Left renal cortex interstitium (tissue), 4 donors: ENCODE results near the gene AGXT. TPM values are rescaled to one million over a fixed set of nuclear protein-coding genes. Genes with fewer than 3 reads are reported as not detected.

Source experiments
- DNase-seq, 4 donors: peaks; one replicate each; pipeline ENCODE4 v3.0.0-alpha.2; 2013; ENCODE audit warnings: low read depth in 4 of 4, low spot score in 2 of 4, missing footprints in 1 of 4
- polyA plus RNA-seq, 4 donors: library from polyadenylated mRNA; unstranded; fragments of 120-200 nt; gene quantifications; one replicate each; pipeline ENCODE4 v1.2.1, GENCODE V29; 2013; ENCODE audit not compliant: insufficient read length in 4 of 4

AGXT gene
- polyA plus RNA-seq, result 1 to 10 TPM in 1 of 4 donors, under 1 TPM in 2, not detected in 1; 0.08 to 1.7 (median 0.08) TPM

DNA sequence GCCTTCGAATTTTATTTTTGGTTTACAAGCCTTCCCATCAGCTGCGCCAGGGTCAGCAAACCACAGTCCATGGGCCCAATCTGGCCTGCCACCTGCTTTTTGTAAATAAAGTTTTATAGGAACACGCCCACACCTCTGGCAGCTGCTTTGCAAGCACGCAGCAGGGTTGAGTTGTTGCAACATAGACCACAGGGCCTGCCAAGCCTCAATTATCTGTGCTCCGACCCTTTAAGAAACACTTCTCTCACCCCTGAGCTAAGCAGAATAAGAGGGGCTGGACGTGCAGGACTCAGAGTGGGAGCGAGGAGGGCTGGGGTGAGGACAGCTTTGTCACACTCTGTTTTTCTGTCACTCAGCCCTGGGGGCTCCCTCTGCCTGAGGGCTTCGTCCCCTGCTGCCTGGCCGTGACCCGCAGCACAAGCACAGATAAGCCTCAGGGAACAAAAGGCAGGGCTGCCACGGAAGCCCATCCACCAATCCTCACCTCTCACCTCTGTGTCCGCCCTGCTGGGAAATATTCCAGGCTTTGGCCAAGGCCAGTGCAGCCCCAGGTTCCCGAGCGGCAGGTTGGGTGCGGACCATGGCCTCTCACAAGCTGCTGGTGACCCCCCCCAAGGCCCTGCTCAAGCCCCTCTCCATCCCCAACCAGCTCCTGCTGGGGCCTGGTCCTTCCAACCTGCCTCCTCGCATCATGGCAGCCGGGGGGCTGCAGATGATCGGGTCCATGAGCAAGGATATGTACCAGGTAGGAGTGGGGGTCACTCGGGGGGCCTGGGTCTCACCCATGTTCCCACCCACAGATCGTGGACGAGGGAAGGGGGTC, at the start of gene AGXT:
Gene AGXT, plus strand, starts transcription at position 539 of the 823 bp plus-strand sequence. Its CDS starts 42 bp downstream, at position 581.
- no peak for DNase-seq

DNA sequence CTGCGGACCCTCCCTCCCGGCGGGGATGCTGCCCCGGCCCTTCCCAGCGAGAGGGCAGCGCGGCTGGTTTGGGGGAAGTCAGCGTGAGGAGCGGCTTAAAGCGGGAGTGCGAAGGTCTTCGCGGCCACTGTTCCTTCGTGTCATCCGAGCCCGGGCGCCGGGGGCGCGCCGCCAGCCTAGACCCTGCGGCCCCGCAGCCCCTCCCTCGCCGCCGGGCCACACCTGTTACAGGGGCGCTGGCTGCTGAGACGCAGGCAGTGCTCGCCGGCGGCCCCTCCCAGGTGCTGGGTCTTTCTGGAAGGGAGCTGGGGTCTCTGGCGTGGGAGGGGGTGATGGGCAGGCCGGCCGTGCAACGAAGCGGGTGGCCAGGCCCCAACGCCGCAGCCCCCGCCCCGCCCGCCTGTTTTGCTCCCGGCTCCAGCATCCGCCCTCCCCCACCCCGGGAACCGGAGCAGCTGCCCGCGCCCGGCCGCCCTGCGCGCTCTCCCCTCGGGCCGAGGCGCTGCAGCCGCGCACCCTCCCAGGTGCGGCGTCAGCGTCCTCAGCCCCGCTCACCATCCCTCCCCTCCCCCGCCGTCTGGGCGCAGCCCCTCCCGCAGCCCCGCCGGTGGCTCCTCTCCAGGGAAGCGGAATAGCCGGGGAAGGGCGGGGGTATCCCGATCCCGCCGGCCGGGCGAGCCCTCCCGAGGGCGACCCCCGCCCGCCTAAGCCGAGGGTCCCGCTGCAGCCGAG, 49.3 kb upstream of the AGXT start:
- DNase-seq, result peak in 1 of 4 donors; percentile 9

DNA sequence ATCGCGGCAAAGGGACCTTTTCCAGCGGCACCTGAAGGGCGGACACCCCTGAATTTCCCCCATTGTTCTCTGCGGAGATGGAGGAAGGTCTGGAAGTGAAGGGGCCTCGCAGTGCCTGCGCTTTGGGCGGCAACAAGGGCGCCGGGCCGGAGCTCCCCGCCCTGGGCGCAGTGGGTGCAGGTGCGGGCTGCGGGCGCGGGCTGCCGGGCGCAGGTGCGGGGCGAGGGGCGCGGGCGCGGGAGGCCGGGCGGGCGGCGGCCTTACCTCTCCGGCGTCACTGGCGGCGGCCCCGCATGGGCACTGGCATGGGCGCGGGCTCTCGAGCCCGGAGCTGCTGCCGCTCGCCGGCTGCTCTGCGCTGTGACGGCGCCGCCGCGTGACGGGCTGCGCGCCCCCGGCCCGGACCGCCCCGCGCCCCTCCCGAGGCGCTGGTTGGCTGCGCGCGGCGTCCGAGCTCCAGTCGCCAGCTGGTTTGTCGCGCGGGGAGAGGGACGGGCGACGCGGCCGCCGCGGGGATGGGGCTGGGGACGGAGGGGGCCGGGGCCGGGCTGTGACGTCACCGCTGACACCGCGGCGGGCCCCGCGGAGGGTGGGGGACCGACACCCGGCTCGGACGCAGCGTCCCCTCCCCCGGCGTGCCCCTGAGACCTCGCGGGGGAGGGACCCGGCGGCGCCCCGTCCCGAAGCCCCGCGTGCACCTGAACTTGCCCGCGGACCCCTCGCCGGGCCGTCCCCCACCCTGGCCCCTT, 48.6 kb upstream of the AGXT start, which contains the start of gene KIF1A:
Gene KIF1A, minus strand, starts transcription at position 362 of the 749 bp plus-strand sequence. CDS start 22,467 bp downstream, outside the sequence.
- DNase-seq, result no peak

DNA sequence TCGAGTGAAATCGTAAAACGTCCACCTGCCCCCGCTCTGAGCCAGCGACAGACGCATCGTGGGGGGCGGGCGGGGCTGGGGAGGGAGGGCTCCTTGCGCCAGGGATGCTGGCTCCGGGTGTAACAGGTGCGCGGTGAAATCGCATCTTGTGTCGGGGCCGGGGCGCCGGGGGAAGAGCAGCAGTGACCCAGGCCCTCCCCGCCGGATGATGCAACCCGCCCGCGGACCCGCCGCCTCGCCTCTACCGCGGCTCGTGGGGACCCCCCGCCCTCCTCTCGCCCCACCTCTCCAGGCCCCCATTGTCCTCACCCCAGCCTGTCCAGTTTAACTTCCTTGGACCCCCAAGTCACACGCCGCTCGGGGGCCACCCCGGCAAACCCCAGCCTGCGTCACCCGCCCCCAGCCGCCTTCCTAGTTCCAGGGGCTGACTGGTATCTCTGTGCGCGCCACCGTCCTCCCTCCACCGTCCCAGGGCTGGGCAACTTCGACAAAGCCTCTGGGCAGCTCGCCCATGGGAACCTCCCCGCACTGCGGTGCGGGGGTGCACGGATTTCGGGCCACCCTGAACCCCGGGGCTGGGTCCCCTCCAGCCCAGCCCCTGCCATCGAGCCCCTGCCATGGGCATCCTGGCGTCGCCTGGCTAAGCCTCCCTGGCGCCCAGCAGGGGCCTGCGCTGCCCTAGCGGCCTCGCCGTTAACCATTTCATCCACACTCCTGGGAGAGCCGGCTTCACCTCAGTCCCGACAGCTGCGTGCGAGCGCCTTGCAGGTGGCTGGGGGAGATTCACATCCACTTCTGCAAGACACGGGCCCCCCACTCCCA, 47.8 kb upstream of the AGXT start:
- peak in 1 of 4 donors; percentile 6 for DNase-seq

DNA sequence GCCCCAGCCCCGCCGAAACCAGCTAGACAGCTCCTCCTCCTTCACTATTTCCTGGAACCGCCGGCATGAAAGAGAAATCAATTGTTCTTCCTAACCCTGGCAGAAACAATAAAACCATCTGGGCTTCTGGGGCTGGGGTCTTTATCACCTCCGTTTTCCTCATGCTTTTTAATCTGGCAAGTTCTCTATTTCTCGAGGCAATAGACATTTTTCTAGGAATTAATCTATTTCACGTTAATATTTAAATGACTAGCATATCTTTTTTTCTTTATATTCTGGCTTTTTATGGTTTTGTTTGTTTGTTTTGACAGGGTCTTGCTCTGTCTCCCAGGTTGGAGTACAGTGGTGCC, 47.2 kb upstream of the AGXT start:
- no peak for DNase-seq

DNA sequence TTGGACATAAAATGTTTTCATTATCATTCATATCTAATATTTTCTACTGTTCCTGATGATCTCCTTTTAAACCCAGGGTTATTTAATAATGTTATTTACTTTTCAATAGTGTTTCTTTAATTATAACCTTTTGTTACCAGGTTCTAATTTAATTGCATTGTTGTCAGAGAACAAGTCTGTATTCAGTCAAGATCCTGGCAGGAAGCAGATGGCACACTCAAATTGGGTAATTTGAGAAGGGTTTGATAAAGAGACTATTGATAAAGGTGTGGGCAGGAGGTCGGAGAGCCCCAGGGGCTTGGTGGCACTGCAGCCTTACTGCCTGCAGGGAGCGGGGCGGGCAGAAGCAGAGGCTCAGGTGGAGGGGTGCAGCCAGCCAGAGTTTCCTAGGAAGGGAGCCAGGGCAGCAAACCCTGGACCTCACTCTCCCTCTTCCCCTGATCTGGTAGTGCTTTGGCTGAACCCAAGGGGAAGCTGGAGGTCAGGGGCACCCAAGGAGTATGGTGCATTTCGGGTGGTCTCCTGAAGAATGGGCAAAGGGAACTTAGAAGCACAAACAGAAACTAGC, 46.3 kb upstream of the AGXT start:
- DNase-seq, result no peak

DNA sequence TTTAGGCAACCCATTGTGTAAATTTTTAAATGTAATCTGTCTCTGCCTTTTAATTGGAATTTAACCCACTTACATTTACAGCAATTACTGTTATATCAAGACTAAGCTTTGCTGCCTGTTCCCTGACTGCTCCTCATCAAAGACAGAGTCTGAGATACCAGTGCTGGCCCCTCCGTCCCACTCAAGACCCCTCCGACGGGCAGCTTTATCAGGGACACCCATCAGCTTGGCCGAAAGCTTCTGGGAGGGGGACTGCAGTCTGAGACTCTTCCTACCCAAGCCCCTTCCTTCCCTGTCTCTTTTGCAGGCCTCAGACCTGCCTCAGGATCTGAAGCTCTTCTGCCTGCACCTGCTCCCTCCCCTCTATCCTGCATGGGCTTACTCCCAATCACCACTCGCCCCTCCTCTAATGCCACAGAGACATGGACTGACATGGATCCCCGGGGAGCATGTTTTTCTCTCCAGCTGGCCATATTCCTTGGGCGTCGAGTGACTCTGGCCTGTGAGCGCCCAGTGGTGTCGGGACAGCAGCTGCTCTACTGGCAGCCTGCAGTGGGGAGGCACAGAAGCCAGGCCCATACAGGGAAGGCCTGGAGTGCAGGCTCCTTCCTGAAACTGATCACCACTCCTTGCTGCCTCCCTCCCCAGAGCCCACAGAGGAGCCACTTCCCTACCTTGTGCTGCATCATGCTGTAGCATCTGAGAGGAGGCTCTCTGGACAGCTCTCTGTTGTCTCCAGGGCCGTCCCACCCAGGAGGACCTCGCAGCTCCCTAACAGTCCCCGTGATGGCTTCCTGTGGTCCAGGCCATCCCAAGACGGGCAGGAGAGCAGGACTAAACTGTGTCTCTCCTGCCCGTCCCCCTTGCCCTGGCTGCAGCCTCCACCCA, 44.9 kb upstream of the AGXT start:
- no peak for DNase-seq

DNA sequence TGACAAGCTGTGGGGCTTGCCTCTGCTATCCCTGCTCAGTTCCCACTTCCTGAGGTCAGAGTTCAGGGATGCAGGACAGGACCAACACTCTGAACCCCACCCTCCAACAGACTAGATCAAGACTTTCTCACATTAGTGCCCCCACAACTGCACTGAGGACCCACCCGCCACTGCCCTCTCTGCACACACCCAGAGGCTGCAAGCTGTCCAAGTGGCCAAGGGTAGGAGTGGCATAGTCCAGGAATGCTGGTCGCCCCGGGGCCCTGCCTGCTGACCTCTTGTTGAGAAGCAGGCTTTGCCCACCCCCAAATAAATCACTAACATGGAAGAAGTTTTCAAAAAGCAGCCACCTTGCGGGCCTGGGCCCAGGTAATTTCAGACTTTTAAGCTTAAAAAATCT, 43.1 kb upstream of the AGXT start:
- no peak for DNase-seq

DNA sequence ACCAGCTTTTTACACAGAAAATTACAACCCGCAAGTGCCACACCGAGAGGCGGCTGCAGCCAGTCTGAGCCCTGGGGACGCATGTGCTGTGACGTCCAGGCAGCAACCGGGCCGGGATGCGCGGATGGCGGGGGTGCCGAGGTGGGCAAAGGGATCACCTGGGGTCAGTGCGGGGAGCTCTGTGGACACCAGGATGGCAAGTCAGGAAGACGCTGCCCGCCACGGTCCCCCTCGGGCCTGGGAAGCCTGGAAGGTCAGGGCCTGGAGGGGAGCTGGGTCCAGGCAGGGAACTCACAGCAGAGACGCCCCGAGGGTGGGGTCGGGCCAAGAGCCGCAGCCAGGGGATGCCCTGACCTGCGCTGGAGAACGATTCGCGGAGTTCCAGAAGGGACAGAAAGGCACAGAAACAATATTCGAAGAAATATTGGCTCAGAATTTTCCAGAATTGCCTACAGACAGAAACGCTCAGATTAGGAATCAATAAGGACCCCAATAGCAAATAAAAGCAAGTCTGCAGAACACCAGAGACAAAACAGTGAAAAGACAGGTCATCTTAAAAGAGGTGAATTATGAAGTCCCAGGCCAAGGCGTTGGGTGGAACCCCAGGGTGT, 36.9 kb upstream of the AGXT start:
- DNase-seq, result no peak

DNA sequence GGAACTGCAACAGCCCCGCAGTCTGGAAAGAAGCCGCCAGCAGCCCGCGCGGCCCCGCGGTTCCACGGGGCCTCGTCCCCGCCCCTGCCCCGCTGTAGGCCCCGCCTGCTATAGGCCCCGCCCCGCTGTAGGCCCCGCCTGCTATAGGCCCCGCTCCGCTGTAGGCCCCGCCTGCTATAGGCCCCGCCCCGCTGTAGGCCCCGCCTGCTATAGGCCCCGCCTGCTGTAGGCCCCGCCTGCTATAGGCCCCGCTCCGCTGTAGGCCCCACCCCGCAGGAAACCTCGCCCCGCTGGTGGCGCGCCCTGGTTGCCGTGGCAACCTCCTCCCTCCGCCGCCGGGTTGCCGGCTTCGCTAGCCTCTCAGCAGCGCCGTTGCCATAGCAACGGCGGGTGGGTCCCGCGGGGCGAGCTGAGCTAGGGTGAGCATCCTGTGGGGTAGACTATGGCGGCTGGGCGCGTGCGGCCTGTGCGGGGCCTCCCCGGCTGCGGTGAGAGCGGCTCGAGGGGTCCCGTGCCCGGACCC, 36.4 kb upstream of the AGXT start:
- DNase-seq, result peak; percentile 43 to 83 (median 68)

DNA sequence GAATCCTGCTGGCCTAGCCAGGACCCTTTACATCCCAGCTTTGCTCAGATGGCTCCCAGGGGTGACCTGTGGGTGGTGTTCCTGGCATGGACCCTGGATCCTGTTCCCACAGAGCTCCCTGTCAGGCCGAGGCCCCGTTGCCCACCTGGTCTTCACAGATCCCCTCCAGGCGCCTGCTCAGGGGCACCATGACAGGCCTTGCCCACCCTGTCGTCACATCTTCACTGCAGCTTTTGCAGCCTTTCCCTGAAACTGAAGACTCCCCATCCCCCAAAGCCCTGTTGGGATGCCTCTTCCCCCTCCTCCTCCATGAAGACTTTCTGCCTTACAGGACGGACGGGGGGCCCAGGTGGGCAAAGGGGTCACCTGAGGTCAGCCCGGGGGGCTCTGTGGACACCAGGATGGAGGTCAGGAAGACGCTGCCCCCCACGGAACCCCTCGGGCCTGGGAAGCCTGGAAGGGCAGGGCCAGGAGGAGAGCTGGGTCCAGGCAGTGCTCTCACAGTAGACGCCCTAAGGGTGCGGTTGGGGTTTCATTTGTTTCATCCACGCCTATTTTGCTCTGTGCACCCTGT, 35.6 kb upstream of the AGXT start:
- no peak for DNase-seq

DNA sequence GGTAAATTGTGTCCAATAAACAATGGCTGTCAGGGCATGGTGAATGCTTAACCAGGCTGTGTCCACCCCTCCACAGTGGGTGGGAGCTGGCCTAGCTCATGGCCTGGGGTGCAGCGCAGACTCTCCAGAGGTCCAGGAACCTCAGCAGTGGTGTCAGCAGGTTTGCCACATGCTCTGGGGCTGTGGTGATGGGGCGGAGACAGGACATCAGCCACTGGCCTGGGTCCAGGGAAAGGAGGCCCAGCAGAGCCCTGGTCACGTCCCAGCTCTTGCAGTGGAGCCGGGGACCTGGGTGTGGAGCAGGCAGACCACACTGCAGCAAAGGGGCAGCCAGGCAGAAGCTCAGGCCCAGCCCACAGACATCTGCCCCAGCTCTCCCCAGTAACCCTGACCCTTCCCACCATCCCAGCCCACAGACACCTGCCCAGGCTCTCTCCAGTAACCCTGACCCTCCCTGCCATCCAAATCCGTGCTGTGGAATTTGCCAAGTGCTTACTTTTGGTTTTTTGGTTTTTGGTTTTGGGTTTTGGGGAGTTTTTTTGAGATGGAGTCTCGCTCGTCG, 34.8 kb upstream of the AGXT start:
- DNase-seq, result no peak

DNA sequence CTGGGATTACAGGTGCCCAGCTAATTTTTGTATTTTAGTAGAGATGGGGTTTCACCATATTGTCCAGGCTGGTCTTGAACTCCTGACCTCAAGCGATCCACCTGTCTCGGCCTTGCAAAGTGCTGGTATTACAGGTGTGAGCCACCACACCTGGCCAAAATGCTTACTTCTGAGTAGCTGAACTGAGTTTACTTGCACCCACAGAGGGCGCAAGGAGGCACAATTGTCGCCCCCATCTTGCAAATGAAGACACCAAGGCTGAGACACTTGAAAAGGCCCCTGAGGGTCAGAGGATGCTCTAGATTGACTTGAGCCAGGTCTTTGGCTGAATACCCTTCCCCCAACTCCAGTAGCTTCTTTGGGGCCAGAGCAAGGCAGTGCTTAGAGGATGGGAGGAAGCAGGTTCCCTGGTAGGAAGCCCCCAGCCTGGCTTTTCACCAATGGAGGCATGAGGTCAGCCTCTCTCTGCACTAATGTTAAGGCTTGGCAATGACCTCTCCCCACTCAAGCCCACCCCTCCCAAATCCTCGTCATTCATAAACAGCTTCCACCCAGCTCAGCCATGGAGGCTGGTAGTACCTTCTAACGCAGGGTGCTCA, 34.1 kb upstream of the AGXT start:
- DNase-seq, result no peak

DNA sequence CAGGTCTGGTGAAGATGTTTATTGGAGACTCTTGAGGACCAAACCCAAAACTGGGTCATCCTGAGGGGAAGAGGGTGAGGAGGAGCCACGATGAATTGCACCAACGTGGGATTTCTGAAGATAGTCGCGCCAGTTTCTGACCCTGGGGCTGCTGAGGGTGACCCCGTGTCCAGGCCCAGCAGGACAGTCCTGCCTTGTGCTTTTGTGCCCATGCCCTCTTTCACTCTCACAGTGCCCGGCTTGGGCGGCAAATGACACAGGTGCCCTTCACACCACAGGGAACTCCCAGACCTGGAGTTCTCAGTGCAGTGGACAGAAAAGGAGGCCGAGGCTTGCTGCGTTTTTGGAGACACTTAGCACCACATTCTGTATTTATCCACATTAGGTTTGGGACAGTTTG, 33.1 kb upstream of the AGXT start:
- DNase-seq, result no peak

DNA sequence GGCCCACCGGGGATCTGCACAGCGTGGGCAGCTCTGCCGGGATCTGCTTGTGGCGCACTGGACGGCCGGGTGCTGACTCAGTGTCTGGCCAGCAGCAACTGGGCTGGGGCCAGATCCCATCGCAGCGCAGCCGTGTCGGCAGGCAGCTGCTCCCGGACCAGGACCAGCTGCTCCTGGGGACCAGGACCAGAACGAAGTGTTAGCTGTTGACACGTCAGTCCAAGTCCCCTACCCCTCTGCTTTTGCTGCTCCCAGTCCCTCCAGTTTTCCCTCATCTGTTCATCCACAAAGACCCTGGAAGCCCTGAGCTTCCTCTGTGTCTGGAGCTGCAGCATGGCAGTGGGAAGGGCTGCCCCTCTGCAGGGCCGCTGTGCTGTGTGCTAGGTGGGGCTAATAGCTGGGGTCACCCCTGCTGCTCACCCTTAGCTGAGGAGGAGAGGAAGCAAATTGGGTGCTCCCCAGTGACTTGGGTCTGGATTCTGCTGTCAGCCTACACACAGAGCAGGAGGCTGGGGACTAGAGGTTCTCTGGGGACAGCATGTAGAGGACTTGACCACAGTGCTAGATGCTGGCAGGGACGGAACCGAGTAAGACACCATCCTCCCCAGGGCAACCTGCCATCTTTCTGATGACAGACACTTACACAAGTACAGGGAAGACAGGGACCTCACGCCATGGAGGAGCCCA, 31.7 kb upstream of the AGXT start:
- no peak for DNase-seq

DNA sequence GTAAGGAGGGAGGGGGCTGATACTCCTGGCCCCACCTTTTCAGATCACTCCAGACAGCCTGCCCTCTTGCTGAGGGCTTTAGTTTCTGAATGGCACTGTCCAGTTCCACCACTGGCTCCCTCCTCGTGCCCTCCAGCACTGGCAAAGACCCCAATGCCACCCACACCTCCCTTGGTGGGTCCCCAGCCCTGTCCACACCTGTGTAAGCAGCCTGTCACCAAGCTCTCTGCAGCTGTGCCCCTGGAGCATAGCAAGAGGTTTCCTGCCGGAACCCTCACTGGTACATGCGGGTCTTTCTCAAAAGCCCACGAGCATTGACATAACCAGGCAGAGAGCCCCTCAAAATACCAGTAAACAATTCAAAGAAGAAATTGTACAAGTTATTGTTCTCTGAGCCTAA, 31.0 kb upstream of the AGXT start:
- DNase-seq, result no peak
